Frontal cortex (tissue), 4 donors: Measurements from ENCODE around the gene NRG2. TPM values are rescaled to one million over a fixed set of nuclear protein-coding genes. Genes with fewer than 3 reads are reported as not detected.
A peak's percentile ranks its signal among the peaks of the same experiment; 100 is the strongest.

Source experiments
- DNase-seq, 2 donors: peaks; one replicate each; pipeline ENCODE4 v3.0.0; 2012; ENCODE audit warnings: low spot score in 2 of 2
- FAIRE-seq: peaks from 2 replicates; lab custom pipeline; 2012; peaks lifted over from hg19 to GRCh38; lab: Jason Lieb, UNC
- small RNA-seq: library from RNA; depleted of rRNA; stranded (forward); fragments of <200 nt; gene quantifications from one replicate; pipeline ENCODE3, GENCODE V24; 2014
- total RNA-seq: library from RNA; depleted of rRNA; stranded (reverse); fragments of >200 nt; gene quantifications from one replicate; pipeline ENCODE4 v1.2.3, GENCODE V29; 2014
- donor health status: control.
- donor health status: control.
- donor health status: control.

Gene NRG2
- total RNA-seq, 1 donor from 2014 or later = 5.3 TPM

- FAIRE-seq (no peak), DNase-seq (no peak)
Observed at GRCh38 chr5:139809331-139809810, 233.7 kb downstream of the NRG2 start.

DNA sequence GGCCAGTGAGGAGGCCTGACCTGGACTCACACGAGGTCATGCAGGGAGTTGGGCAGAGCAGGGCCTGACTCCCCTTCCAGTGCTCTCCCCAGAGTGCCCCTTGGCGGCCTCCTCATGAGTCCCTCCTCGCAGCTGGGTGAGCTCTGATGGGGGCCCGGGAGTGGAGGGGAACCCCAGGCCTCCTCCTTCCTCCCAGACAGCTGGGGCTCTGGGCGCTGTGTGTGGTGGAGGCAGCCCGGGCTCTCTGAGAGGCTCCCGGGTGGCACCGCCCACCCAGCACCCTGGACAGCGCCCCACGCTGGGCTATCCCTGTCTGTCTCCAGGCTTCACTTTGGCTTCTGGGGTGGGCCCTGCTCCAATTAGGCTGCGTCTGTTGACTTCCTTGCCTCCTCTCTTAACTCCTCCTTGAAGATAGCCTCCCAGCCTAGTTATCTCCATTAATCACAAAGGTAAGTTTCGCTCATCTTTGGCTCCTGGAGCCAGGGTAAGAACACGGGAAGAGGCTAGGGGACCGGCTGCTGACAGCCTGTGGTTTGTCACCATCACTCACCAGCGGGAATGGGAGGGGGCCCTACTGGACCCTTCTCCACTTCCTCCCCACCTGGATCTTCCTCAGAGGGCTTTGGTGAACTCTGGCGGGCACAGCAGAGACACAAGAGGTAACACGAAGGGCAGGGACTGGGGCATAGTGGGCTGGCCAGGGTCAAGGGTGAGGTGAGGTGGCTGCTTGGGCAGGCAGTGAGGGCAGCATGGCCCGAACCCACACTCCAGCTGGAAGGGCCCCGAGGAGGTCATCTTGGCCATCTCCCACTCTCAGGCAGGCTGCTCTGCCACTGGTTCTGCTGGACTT is 234.4 kb downstream of the NRG2 start:
- no peak for DNase-seq
- FAIRE-seq = no peak

DNA sequence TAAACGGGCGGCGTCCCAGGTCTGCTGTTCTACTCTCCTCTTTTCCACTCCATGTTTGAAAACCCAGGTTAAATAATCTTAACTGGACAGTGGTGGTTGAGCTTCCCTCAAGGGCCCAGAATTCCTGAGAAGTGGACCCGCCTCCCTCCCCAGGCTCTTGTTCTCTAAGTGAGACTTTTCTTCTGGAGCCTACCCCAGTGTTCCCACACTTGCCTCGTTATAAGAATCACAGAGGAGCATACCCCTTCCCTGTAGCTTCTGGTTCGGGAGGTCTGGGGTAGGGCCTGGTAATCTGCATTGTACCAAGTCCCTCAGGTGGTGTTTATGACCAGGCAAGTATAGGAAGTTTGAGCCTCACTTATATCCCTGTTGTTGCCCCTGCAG is 235.5 kb downstream of the NRG2 start:
- no peak for DNase-seq

DNA sequence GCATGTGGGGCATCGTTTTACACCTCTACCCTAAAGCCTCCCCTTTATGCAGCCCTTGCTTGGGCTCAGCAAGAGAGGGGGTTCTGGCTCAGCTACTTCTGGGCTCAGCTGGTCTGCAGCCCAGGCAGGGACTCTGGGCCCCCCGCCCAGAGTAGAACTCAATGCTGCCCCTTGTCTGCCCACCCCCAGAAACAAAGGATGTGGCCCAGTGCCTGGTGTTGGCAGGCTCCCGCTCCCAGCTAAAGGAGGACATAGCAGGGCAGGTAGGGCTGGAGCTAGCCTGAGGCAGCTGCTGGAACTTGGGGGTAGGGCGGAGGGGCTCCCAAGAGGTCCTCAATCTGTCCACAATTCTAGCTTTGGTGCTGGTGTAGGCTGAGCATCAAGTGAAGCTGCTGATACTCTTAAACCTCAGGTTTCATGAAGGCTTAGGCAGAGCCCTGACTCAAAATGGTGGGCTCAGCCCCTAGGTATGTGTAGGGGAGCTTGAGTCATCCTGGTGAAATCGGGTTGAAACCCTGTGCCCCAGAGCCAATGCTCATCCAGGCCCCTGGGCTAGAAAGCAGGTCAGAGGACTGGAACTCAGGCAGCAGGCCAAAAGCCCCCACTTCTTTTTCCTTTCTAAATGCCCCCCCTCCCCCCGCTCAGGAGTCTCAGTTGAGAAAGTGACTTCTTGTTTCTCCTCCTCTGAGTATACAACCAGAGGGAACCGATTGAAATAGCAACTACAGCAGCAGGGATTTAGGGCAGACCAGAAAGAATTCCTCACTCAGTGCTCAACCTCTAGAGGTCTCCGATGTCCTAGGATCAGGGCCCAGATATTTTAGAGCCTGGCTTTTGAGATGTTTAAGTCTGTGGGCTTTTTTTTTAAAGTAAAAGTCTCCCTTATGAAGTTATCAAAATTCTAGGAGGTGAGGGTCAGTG is 236.1 kb downstream of the NRG2 start:
- no peak for FAIRE-seq
- no peak for DNase-seq

More for the DNA sequence above, 235.5 kb downstream of the NRG2 start:
- no peak for FAIRE-seq

DNA sequence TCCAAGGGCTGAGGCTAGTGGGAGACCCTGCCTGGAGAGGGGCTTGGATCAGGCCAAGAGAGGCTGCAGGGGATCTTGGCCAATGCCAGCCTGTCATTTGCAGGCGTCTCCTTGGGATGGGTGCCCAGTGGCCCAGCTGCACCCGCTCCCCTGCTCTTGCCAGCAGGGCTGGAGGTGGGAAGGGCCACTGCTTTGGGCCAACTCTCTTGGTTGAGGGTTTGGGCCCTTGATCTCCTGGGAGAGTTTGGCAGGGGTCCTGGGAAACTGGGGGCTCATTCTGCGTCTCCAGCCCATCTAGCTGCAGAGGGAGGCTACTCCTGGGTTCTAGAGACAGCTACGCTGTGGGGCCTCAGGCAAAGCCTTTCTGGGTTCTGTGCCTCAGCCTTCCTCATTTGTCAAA is 237.0 kb downstream of the NRG2 start:
- peak; percentile 46 to 52 for DNase-seq
- FAIRE-seq = no peak

DNA sequence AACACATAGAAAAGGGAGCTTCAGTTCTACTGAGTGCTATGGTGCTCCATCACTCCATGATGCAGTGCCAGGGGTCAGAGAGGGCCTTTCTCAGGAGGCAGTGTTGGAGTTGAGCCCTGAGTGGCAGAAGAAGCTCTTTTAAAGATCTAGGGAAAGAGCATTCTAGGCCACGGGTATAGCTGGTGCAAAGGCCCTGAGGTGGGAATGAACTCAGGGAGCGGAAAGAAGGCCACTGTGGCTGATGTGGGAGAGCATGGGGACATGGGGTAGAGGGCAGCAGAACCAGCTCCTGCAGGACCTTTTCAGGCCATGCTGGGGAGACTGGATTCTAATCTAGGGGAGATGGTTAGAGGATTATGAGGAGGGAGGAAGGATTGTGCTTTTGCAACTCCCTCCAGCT is 237.6 kb downstream of the NRG2 start:
- DNase-seq (no peak), FAIRE-seq (no peak)

- no peak for FAIRE-seq
- no peak for DNase-seq
Observed at GRCh38 chr5:139804800-139805397, 238.2 kb downstream of the NRG2 start.

- no peak for DNase-seq
- FAIRE-seq = no peak
Observed at GRCh38 chr5:139803978-139804377, 239.1 kb downstream of the NRG2 start.

- no peak for DNase-seq
- no peak for FAIRE-seq
Observed at GRCh38 chr5:139799359-139799758, 243.7 kb downstream of the NRG2 start.

DNA sequence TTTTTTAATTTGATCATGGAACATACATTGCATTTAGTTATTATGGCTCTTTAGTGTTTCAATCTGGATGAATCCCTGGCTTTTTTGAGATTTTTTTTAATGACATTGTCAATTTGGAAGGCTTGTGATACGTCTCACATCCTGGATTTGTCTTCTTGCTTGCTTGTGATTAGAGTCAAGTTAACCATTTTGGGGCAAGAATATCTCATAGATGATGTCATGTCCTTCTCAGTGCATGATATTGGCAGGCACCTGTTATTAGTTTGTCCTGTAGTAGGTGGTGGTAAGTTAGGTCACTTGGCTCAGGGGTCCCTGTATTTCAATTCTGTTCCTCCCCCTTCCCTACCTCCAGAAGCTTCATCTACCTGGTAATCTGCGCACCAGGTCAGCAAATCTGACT is 244.2 kb downstream of the NRG2 start:
- DNase-seq (no peak), FAIRE-seq (no peak)

DNA sequence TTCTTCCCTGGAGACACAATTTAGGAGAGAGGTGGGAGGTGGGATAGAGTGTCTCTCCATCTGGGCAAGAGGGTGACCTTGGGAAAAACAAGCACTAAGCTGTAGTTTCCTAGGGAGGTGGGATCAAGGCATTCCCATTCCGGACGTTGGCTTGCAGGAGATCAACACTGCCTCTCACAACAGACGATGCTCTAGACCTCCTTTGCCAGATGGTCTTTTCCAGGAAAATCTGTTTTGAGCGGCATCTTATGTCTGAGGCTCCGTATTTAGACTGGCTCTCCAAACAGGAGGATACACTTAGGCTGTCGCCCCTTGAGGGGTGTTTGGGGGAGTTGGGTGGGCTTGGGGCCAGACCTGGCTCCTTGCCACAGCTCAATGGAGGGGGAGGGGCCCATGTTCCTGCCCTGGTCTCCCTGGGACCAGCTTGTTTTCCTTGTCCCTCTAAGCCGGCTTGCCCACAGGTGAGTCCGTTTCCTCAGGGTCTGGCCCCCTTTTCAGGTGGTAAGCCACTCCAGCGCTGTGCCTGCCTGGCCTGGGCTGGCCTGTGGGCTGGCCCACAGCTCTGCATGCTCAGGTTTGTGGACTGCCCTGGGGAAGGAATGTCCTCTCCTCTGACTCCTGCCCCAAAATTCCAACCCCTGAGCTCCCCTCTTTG is 245.1 kb downstream of the NRG2 start:
- DNase-seq = no peak
- no peak for FAIRE-seq

- DNase-seq = no peak
- FAIRE-seq = no peak
Observed at GRCh38 chr5:139797335-139797734, 245.8 kb downstream of the NRG2 start.

Small RNA genes lying within 50 kb of the gene (small RNA-seq; reads per million reads assigned to genes)
- gene RF00019 = not detected

Other genes starting within 250 kb of the NRG2 start
- gene PSD2, start 247.5 kb downstream of the NRG2 start, total RNA-seq = 15.9 TPM
- gene PURA, start 70.8 kb upstream of the NRG2 start, total RNA-seq = 9.4 TPM
- 7.7 TPM for gene IGIP, start 82.6 kb upstream of the NRG2 start, total RNA-seq
- gene CYSTM1, start 131.9 kb upstream of the NRG2 start, total RNA-seq = 4.1 TPM